IgD-negative memory B cell (primary cell): ENCODE results near the gene BTN1A1. TPM values are rescaled to one million over a fixed set of nuclear protein-coding genes. Genes with fewer than 3 reads are reported as not detected.
A peak's percentile ranks its signal among the peaks of the same experiment; 100 is the strongest.

ENCODE experiments used
- H3K27ac Mint-ChIP-seq, 3 donors: one replicate each; pipeline ENCODE4 v1.8.0; 2020 to 2022; ENCODE audit warnings: mild to moderate bottlenecking in 3 of 3, mixed read lengths in 3 of 3, moderate library complexity in 1 of 3
- H3K27me3 Mint-ChIP-seq: one replicate; pipeline ENCODE4 v1.8.0; 2021; ENCODE audit warnings: mixed read lengths
- H3K36me3 Mint-ChIP-seq: one replicate; pipeline ENCODE4 v1.8.0; 2020; ENCODE audit warnings: mild to moderate bottlenecking, mixed read lengths
- H3K4me1 Mint-ChIP-seq, 3 donors: one replicate each; pipeline ENCODE4 v1.8.0; 2020 to 2022; ENCODE audit warnings: mixed read lengths in 3 of 3, mild to moderate bottlenecking in 1 of 3
- H3K4me3 Mint-ChIP-seq, 4 donors: one replicate each; pipeline ENCODE4 v1.8.0; 2020 to 2022; ENCODE audit warnings: mild to moderate bottlenecking in 4 of 4, mixed read lengths in 4 of 4, moderate library complexity in 3 of 4
- H3K9me3 Mint-ChIP-seq, 3 donors: one replicate each; pipeline ENCODE4 v1.8.0; 2020 to 2021; ENCODE audit warnings: mixed read lengths in 3 of 3, mild to moderate bottlenecking in 1 of 3
- polyA plus RNA-seq: library from polyadenylated mRNA; unstranded; fragments of 300-500 nt; fragmentation: Illumina TruSeq; gene quantifications from one replicate; pipeline ENCODE4 v1.2.3, GENCODE V29; 2021

The BTN1A1 gene
- polyA plus RNA-seq, 1 donor from 2014 or later, result 3.7 TPM

GRCh38 chr6:26550250-26550993 is 50.3 kb downstream of the BTN1A1 start:
- no peaks in the 10 kb centered on the region for H3K27me3 Mint-ChIP-seq
- no peaks in the 10 kb centered on the region for H3K9me3 Mint-ChIP-seq
- no peaks in the 10 kb centered on the region for H3K36me3 Mint-ChIP-seq
- peak overlapping the region in 2 of 3 donors; percentile 31 to 72 for H3K27ac Mint-ChIP-seq
- H3K4me1 Mint-ChIP-seq, result peaks cover 4 to 15% (median 11%) of the 10 kb centered on the region in 3 donors
- peak overlapping the region in 3 of 4 donors; percentile 93 to 98 (median 97) for H3K4me3 Mint-ChIP-seq

GRCh38 chr6:26552205-26552604 is 52.1 kb downstream of the BTN1A1 start:
- H3K27ac Mint-ChIP-seq, result no peak overlapping the region
- no peaks in the 10 kb centered on the region for H3K9me3 Mint-ChIP-seq
- peaks cover 12 to 29% (median 15%) of the 10 kb centered on the region in 3 donors for H3K4me1 Mint-ChIP-seq
- no peaks in the 10 kb centered on the region for H3K36me3 Mint-ChIP-seq
- H3K27me3 Mint-ChIP-seq, result no peaks in the 10 kb centered on the region
- H3K4me3 Mint-ChIP-seq, result no peak overlapping the region

DNA sequence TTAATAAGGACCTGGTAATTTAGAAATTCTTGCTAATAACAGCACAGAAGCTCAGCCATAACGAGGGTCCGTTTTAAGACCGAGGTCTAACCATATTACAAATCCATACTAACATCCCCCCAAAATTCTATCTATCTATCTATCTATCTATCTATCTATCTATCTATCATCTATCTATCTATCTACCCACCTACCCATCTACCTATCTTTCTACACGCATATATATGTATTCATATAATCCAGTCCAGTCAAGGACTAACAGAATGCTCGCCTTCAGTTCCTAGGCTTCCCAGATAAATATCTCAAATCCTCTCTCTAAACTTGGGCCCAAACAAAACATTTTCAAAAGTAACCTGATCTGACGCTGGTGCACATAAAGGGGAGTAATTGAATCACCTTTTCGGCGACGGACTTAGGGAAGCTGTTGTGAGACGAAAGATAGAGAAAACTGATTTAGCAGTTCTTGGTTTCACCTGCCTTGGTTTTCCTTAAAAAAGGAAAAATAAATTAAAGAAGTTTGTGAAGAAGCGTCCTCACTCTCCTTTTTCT is 52.6 kb downstream of the BTN1A1 start:
- H3K27me3 Mint-ChIP-seq, result no peaks in the 10 kb centered on the region
- no peak overlapping the region for H3K4me3 Mint-ChIP-seq
- no peaks in the 10 kb centered on the region for H3K36me3 Mint-ChIP-seq
- H3K4me1 Mint-ChIP-seq, result peaks cover 12 to 34% (median 15%) of the 10 kb centered on the region in 3 donors
- H3K27ac Mint-ChIP-seq, result no peak overlapping the region
- H3K9me3 Mint-ChIP-seq, result no peaks in the 10 kb centered on the region

GRCh38 chr6:26553264-26553634 is 53.1 kb downstream of the BTN1A1 start:
- no peak overlapping the region for H3K4me3 Mint-ChIP-seq
- H3K27me3 Mint-ChIP-seq, result no peaks in the 10 kb centered on the region
- no peaks in the 10 kb centered on the region for H3K36me3 Mint-ChIP-seq
- peaks cover 12 to 35% (median 15%) of the 10 kb centered on the region in 3 donors for H3K4me1 Mint-ChIP-seq
- no peaks in the 10 kb centered on the region for H3K9me3 Mint-ChIP-seq
- no peak overlapping the region for H3K27ac Mint-ChIP-seq

DNA sequence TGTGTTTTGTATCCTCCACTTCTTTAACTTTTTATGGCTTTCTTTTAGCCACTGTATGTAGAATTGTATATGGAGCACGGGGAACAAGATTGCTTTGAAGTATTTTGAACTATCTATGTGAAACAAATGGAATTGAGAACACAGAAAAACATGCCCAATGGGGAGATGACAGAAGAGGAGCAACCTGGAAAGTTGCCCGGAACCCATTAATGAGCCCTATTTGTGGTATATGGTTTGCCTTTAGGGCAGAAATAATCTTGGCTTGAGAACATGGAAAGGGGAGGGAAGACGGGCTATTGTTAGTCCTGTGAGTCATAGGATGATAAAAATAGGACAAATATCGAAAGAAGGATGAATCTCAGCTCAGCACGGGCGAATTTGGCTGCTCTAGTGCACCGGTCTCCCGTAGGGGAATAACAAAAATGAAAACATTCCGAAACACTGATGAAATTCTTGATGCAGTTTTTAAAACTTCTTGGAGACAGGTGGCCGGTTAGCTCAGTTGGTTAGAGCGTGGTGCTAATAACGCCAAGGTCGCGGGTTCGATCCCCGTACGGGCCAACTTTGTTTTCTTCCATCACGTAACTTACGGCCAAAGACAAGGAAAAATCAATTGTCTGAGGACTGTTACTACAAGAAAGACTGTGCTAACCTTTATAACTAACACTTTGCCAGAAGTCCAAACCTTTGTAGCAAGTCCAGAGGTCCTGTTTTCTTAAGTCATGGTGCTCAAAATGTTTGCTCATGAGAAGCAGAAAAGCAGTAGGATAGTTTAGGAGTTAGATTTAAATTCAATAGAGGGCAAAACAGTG is 53.7 kb downstream of the BTN1A1 start:
- H3K9me3 Mint-ChIP-seq, result no peaks in the 10 kb centered on the region
- H3K4me1 Mint-ChIP-seq, result peaks cover 12 to 35% (median 15%) of the 10 kb centered on the region in 3 donors
- no peaks in the 10 kb centered on the region for H3K27me3 Mint-ChIP-seq
- H3K27ac Mint-ChIP-seq, result no peak overlapping the region
- H3K36me3 Mint-ChIP-seq, result no peaks in the 10 kb centered on the region
- H3K4me3 Mint-ChIP-seq, result no peak overlapping the region

DNA sequence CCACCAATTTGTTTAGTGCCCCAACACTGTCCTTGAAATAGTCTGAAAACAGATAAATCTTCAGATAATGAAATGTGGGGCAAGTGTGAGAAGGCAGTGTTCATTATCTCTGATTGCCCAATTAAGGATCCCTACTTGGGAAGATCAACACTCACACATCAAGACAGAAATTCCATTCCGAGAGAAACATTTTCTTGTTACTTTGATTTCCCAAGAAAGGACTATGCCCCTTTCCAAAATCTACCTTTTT is 54.3 kb downstream of the BTN1A1 start:
- Mint-ChIP-seq H3K36me3 (no peaks in the 10 kb centered on the region), H3K9me3 (no peaks in the 10 kb centered on the region), H3K27me3 (no peaks in the 10 kb centered on the region), H3K4me3 (no peak overlapping the region), H3K27ac (no peak overlapping the region), H3K4me1 (peaks cover 12 to 35% (median 15%) of the 10 kb centered on the region in 3 donors)

DNA sequence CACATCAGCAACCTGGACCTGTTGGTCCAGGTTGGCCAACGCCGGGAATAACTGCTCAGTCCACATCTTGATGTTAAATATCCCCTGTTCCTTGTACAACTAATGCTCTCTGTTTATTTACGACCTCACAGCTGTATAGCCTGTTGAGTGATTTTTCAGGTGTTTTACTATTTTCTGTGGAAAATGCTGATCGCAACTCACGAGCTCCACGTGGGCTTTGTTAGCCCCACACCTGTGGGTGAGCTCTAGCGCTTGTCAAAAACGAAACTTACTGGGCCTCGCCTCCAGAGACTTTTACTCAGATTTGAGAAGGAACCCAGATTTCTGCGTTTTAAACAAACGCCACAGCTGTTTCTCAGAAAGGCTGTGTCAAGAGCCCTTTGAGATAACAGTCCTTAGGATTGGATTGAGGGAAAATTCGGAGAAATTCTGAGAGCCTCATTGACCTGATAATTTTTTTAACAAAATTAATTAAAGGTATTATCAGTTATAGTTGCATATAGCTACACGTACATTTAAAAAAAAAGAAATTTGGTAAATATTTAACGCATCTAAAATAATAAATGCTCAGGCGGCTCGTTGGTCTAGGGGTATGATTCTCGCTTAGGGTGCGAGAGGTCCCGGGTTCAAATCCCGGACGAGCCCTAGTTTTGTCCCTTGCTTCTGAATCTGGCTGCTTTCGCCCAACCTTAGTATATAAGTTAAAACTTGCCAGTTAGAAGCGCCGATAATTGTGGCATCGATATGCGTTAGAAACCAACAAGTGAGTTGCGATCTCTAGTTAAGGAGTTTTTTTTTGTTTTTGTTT is 54.8 kb downstream of the BTN1A1 start:
- Mint-ChIP-seq H3K36me3 (no peaks in the 10 kb centered on the region), H3K4me1 (peaks cover 11 to 35% (median 12%) of the 10 kb centered on the region in 3 donors), H3K27me3 (no peaks in the 10 kb centered on the region), H3K4me3 (peak overlapping the region in 1 of 4 donors; percentile 82), H3K9me3 (no peaks in the 10 kb centered on the region), H3K27ac (no peak overlapping the region)

GRCh38 chr6:26555505-26556262 is 55.6 kb downstream of the BTN1A1 start:
- Mint-ChIP-seq H3K4me1 (peaks cover 6 to 31% (median 11%) of the 10 kb centered on the region in 3 donors), H3K27ac (no peak overlapping the region), H3K27me3 (no peaks in the 10 kb centered on the region), H3K9me3 (no peaks in the 10 kb centered on the region), H3K36me3 (no peaks in the 10 kb centered on the region), H3K4me3 (peak overlapping the region in 1 of 4 donors; percentile 82)

DNA sequence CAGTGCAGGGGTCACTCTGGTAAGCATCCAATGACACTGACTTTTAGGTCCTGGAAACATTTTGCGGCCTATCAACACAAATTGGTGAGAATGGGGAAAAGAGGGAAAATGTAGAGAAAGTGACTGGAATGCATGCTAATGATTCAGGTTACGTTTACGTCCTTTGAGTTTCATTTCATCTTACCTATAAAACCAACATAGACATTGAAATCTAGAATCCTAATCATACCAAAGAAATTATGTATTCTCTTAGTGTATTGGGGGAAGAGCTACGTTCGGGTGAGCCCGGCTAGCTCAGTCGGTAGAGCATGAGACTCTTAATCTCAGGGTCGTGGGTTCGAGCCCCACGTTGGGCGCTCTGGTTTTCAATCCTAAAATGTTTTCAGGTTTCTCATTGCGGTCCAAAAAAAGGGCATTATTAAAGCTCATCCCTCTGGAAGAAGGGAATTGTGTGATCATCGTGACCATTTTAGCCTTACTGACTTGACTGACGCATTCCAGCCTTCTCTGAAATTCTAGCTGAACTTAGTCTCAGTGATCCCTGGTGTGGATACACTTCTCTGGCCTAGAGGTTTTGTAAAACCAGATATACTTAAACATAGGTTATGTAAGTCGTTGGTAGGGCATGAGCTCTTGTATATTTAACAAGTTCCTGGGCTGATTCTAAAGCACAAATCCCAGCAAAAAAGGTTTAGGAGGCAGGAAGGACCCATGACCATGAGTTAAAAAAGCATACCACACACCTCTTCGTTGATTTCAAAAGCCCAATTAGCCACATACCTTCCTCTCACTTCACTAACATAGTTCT is 56.4 kb downstream of the BTN1A1 start:
- H3K4me1 Mint-ChIP-seq, result peaks cover 5 to 29% (median 11%) of the 10 kb centered on the region in 3 donors
- H3K4me3 Mint-ChIP-seq, result peak overlapping the region in 3 of 4 donors; percentile 27 to 59 (median 59)
- no peaks in the 10 kb centered on the region for H3K9me3 Mint-ChIP-seq
- peak overlapping the region in 1 of 3 donors; percentile 20 for H3K27ac Mint-ChIP-seq
- no peaks in the 10 kb centered on the region for H3K27me3 Mint-ChIP-seq
- H3K36me3 Mint-ChIP-seq, result no peaks in the 10 kb centered on the region

Other genes starting within 250 kb of the BTN1A1 start
- 91.7 TPM for gene BTN3A2, start 135.1 kb upstream of the BTN1A1 start, polyA plus RNA-seq
- 33.8 TPM for gene BTN2A2, start 117.2 kb upstream of the BTN1A1 start, polyA plus RNA-seq
- gene BTN3A1, start 98.0 kb upstream of the BTN1A1 start, polyA plus RNA-seq, result 38.6 TPM
- 36.3 TPM for gene BTN3A3, start 59.8 kb upstream of the BTN1A1 start, polyA plus RNA-seq
- 16.9 TPM for gene BTN2A1, start 42.3 kb upstream of the BTN1A1 start, polyA plus RNA-seq
- 120 TPM for gene HMGN4, start 38.1 kb downstream of the BTN1A1 start, polyA plus RNA-seq
- 44.0 TPM for gene ABT1, start 96.7 kb downstream of the BTN1A1 start, polyA plus RNA-seq
- gene ZNF322, start 159.4 kb downstream of the BTN1A1 start, polyA plus RNA-seq, result 9.7 TPM